Measurements from ENCODE around the gene ANAPC10.
A peak's percentile ranks its signal among the peaks of the same experiment; 100 is the strongest.

The ANAPC10 gene

GRCh38 chr4:145102619-145103018 is 4.6 kb upstream of the ANAPC10 start:
- TF ChIP-seq, protein P1, sequence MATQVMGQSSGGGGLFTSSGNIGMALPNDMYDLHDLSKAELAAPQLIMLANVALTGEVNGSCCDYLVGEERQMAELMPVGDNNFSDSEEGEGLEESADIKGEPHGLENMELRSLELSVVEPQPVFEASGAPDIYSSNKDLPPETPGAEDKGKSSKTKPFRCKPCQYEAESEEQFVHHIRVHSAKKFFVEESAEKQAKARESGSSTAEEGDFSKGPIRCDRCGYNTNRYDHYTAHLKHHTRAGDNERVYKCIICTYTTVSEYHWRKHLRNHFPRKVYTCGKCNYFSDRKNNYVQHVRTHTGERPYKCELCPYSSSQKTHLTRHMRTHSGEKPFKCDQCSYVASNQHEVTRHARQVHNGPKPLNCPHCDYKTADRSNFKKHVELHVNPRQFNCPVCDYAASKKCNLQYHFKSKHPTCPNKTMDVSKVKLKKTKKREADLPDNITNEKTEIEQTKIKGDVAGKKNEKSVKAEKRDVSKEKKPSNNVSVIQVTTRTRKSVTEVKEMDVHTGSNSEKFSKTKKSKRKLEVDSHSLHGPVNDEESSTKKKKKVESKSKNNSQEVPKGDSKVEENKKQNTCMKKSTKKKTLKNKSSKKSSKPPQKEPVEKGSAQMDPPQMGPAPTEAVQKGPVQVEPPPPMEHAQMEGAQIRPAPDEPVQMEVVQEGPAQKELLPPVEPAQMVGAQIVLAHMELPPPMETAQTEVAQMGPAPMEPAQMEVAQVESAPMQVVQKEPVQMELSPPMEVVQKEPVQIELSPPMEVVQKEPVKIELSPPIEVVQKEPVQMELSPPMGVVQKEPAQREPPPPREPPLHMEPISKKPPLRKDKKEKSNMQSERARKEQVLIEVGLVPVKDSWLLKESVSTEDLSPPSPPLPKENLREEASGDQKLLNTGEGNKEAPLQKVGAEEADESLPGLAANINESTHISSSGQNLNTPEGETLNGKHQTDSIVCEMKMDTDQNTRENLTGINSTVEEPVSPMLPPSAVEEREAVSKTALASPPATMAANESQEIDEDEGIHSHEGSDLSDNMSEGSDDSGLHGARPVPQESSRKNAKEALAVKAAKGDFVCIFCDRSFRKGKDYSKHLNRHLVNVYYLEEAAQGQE (IDR thresholded peaks at IDR 0.05; ENCODE audit: insufficient read depth in 1 of 2, low read depth in 2 of 2, low read length in 2 of 2): no peak
- TF ChIP-seq TAF1 (IDR thresholded peaks at IDR 0.05; ENCODE audit: borderline replicate concordance, insufficient read depth, low read length) (no peak), POLR2AphosphoS5 (IDR thresholded peaks at IDR 0.05; ENCODE audit: low read depth, low read length) (no peak), FOXP2 (optimal IDR thresholded peaks at IDR 0.05; ENCODE audit: borderline replicate concordance, extremely low read depth, extremely low read length, insufficient read depth) (no peak), SIN3A (IDR thresholded peaks at IDR 0.05; ENCODE audit: borderline replicate concordance, insufficient read depth, low read length) (no peak)

- TF ChIP-seq, protein P1 (IDR thresholded peaks at IDR 0.05; ENCODE audit: insufficient read depth in 1 of 2, low read depth in 2 of 2, low read length in 2 of 2): no peak
- TF ChIP-seq TAF1 (IDR thresholded peaks at IDR 0.05; ENCODE audit: borderline replicate concordance, insufficient read depth, low read length) (no peak), FOXP2 (optimal IDR thresholded peaks at IDR 0.05; ENCODE audit: borderline replicate concordance, extremely low read depth, extremely low read length, insufficient read depth) (no peak), POLR2AphosphoS5 (IDR thresholded peaks at IDR 0.05; ENCODE audit: low read depth, low read length) (no peak), SIN3A (IDR thresholded peaks at IDR 0.05; ENCODE audit: borderline replicate concordance, insufficient read depth, low read length) (no peak)
These were observed 3.1 kb upstream of the ANAPC10 start for GRCh38 chr4:145101091-145101490.

DNA sequence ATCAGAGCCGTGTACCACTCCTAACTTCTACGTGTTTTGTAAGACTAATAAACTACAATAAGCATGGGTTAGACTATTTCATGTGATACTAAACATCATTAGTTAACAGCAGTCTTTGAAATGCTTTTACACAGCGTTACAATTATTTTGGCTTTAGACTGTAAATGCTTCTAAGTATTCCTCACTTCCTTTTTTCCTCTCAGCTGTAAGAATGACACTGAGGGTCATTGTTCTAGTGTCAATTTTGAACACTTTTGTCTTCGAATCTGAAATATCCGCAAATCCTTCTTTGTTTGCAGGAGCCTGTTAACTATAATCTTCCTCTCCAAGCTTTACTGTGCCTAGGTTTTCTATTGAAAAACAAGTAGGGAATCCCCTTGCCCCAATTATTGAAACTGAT is 1.7 kb upstream of the ANAPC10 start:
- TF ChIP-seq, protein P1 (IDR thresholded peaks at IDR 0.05; ENCODE audit: insufficient read depth in 1 of 2, low read depth in 2 of 2, low read length in 2 of 2): no peak

DNA sequence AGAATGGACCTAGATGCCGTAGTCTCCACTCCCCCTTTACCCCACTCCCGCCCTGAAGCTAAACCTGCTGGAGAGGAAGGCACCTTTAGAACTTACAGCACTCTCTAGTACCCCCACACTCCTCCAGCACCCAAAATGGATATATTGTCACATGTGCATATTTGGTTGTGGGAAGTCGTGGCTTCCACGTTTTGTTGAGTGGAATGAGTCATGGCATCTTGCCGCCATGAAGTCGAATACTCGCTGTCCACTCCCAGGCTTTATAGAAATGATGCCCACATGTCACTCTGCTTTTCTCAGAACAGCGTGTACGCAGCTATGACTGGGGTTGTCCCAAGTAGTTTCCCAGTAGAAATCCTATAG is 660 bp upstream of the ANAPC10 start:
- TF ChIP-seq SIN3A (IDR thresholded peaks at IDR 0.05; ENCODE audit: borderline replicate concordance, insufficient read depth, low read length) (no peak), TAF1 (IDR thresholded peaks at IDR 0.05; ENCODE audit: borderline replicate concordance, insufficient read depth, low read length) (no peak)
- TF ChIP-seq, protein P1 (IDR thresholded peaks at IDR 0.05; ENCODE audit: insufficient read depth in 1 of 2, low read depth in 2 of 2, low read length in 2 of 2): peak in 1 of 2 experiments; percentile 41; a peak in 1 of 4 replicates

GRCh38 chr4:145097331-145097820 is 620 bp downstream of the ANAPC10 start:
- TF ChIP-seq, protein P1 (IDR thresholded peaks at IDR 0.05; ENCODE audit: insufficient read depth in 1 of 2, low read depth in 2 of 2, low read length in 2 of 2): no peak
- TF ChIP-seq TAF1 (IDR thresholded peaks at IDR 0.05; ENCODE audit: borderline replicate concordance, insufficient read depth, low read length) (no peak), POLR2AphosphoS5 (IDR thresholded peaks at IDR 0.05; ENCODE audit: low read depth, low read length) (no peak), FOXP2 (optimal IDR thresholded peaks at IDR 0.05; ENCODE audit: borderline replicate concordance, extremely low read depth, extremely low read length, insufficient read depth) (no peak), SIN3A (IDR thresholded peaks at IDR 0.05; ENCODE audit: borderline replicate concordance, insufficient read depth, low read length) (no peak)
